WTC11 (cell line): ENCODE measurements around the gene FAM168B. TPM values are rescaled to one million over a fixed set of nuclear protein-coding genes. Genes with fewer than 3 reads are reported as not detected.

Experiments used
- ATAC-seq: fragments of 200-7000 bp; cut with Tn5 transposase; 2 replicates; pipeline ENCODE4 v1.10.0; 2021; ENCODE audit warnings: mild to moderate bottlenecking, moderate library complexity
- CTCF ChIA-PET: fragments of 300-600 bp; sonication (Branson Sonifier 250); formaldehyde crosslinking; loops from one replicate; lab custom pipeline; 2021; ENCODE audit warnings: antibody characterized with exemption; lab: Charles Lee
- POLR2A ChIA-PET: fragments of 350-600 bp; sonication (Branson Sonifier 250); formaldehyde crosslinking; loops from one replicate; lab custom pipeline; 2021; ENCODE audit warnings: antibody characterized with exemption; lab: Charles Lee
- DNase-seq: peaks from one replicate; pipeline ENCODE4 v3.0.0; 2021; ENCODE audit warnings: low spot score
- H3K27ac Mint-ChIP-seq: 2 replicates; pipeline ENCODE4 v1.8.0; 2021; ENCODE audit warnings: mixed read lengths
- H3K27me3 Mint-ChIP-seq: 2 replicates; pipeline ENCODE4 v1.8.0; 2021; ENCODE audit warnings: low read depth, mild to moderate bottlenecking, moderate library complexity, mixed read lengths
- H3K36me3 Mint-ChIP-seq: 2 replicates; pipeline ENCODE4 v1.8.0; 2021; ENCODE audit warnings: mixed read lengths
- H3K4me1 Mint-ChIP-seq: 2 replicates; pipeline ENCODE4 v1.8.0; 2022; ENCODE audit warnings: mixed read lengths
- H3K4me3 Mint-ChIP-seq: 2 replicates; pipeline ENCODE4 v1.8.0; 2021; ENCODE audit warnings: mild to moderate bottlenecking, moderate library complexity, mixed read lengths
- H3K9me3 Mint-ChIP-seq: 2 replicates; pipeline ENCODE4 v1.8.0; 2021; ENCODE audit warnings: mixed read lengths
- FOXJ3 ChIP-seq: sonication (generic); formaldehyde crosslinking; IDR thresholded peaks from 2 replicates; pipeline ENCODE4 v1.9.0; 2021; ENCODE audit warnings: missing genetic modification reagents, mild to moderate bottlenecking, borderline replicate concordance
- FOXK1 ChIP-seq: sonication (generic); formaldehyde crosslinking; IDR thresholded peaks from 2 replicates; pipeline ENCODE4 v1.8.0; 2022; ENCODE audit warnings: mild to moderate bottlenecking, moderate library complexity, missing genetic modification reagents
- GABPB1 ChIP-seq: sonication (generic); formaldehyde crosslinking; IDR thresholded peaks from 2 replicates; pipeline ENCODE4 v1.8.1; 2023; ENCODE audit warnings: mild to moderate bottlenecking, missing genetic modification reagents
- NFATC4 ChIP-seq: fragments of 250-450 bp; sonication (Bioruptor Pico); IDR thresholded peaks from 2 replicates; pipeline ENCODE4 v1.9.0; 2021; ENCODE audit warnings: mild to moderate bottlenecking
- PRRX2 ChIP-seq: fragments of 250-450 bp; sonication (Bioruptor Pico); IDR thresholded peaks from 2 replicates; pipeline ENCODE4 v1.8.0; 2021; ENCODE audit warnings: mild to moderate bottlenecking
- RORB ChIP-seq: fragments of 250-450 bp; sonication (Bioruptor Pico); IDR thresholded peaks from 2 replicates; pipeline ENCODE4 v1.9.0; 2021; ENCODE audit warnings: mild to moderate bottlenecking
- SOX15 ChIP-seq: fragments of 250-450 bp; sonication (Bioruptor Pico); IDR thresholded peaks from 2 replicates; pipeline ENCODE4 v1.9.0; 2021; ENCODE audit warnings: mild to moderate bottlenecking
- ZNF121 ChIP-seq: sonication (generic); formaldehyde crosslinking; IDR thresholded peaks from 2 replicates; pipeline ENCODE4 v1.8.0; 2023; ENCODE audit warnings: missing genetic modification reagents
- ZNF263 ChIP-seq: sonication (generic); formaldehyde crosslinking; IDR thresholded peaks from 2 replicates; pipeline ENCODE4 v1.8.1; 2022; ENCODE audit warnings: low read depth, mild to moderate bottlenecking, moderate library complexity, missing genetic modification reagents
- ZNF416 ChIP-seq: fragments of 250-450 bp; sonication (Bioruptor Pico); IDR thresholded peaks from 2 replicates; pipeline ENCODE4 v1.9.0; 2021; ENCODE audit warnings: mild to moderate bottlenecking, inconsistent platforms
- total RNA-seq: library from RNA; stranded (reverse); gene quantifications from 3 replicates; pipeline ENCODE4 v1.2.3, GENCODE V29; 2021
- TF ChIP-seq, protein P1 (sequence below): sonication (generic); formaldehyde crosslinking; IDR thresholded peaks from 2 replicates; pipeline ENCODE4 v1.8.0; 2022; ENCODE audit warnings: mild to moderate bottlenecking, missing genetic modification reagents
- TF ChIP-seq, protein P2 (sequence below): sonication (generic); formaldehyde crosslinking; IDR thresholded peaks from 2 replicates; pipeline ENCODE4 v1.8.0; 2022; ENCODE audit warnings: mild to moderate bottlenecking, missing genetic modification reagents
- TF ChIP-seq, protein P3 (sequence below): sonication (generic); formaldehyde crosslinking; IDR thresholded peaks from 2 replicates; pipeline ENCODE4 v1.8.1; 2023; ENCODE audit warnings: mild to moderate bottlenecking, missing genetic modification reagents, moderate library complexity
- TF ChIP-seq, protein P4 (sequence below): sonication (generic); formaldehyde crosslinking; IDR thresholded peaks from 2 replicates; pipeline ENCODE4 v1.8.1; 2023; ENCODE audit warnings: mild to moderate bottlenecking, missing genetic modification reagents
- TF ChIP-seq, protein P5 (sequence below): sonication (generic); formaldehyde crosslinking; IDR thresholded peaks from 2 replicates; pipeline ENCODE4 v1.8.1; 2023; ENCODE audit warnings: mild to moderate bottlenecking, missing genetic modification reagents, moderate library complexity
- TF ChIP-seq, protein P6 (sequence below): fragments of 200-600 bp; IDR thresholded peaks from 2 replicates; pipeline ENCODE4 v1.8.0; 2022; ENCODE audit warnings: antibody characterized with exemption
- TF ChIP-seq, protein P7 (sequence below): sonication (generic); formaldehyde crosslinking; IDR thresholded peaks from 2 replicates; pipeline ENCODE4 v1.8.0; 2023; ENCODE audit warnings: missing genetic modification reagents
- TF ChIP-seq, protein P8 (sequence below): sonication (generic); formaldehyde crosslinking; IDR thresholded peaks from 2 replicates; pipeline ENCODE4 v1.8.0; 2022; ENCODE audit warnings: mild to moderate bottlenecking, missing genetic modification reagents

FAM168B gene
- total RNA-seq, 1 experiment from 2014 or later = 63.9 TPM

DNA sequence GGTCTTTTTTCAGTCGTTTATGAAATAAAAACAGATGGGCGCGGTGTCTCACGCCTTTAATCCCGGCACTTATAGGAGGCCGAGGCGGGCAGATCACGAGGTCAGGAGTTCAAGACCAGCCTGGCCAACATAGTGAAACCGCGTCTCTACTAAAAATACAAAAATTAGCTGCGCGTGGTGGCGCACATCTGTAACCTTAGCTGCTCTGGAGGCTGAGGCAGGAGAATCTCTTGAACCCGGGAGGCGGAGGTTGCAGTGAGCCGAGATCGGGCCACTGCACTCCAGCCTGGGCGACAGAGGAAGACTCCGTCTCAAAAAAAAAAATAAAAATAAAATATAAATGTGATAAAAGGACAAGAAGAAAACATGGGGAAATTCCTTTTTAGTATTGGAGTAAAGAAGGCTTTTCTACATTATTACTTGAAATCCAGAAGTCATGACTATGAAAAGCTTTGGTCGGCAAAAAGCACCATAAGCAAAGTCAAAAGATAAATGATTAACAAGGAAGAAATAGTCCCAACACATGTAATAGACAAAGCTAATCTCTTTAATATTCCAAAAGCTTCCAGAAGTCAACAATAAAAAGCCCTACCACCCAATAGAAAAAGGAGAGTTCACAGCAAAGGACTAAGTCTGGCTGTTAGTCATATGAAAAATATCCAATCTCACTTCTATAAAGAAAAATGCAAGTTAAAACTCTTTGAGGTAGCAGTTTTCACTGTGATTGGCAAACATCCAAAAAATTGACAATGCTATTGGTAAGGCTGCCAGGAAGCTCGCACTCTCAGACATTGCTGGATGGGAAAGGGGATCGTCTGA, 1.4 kb upstream of the FAM168B start:
- CTCF ChIA-PET = interaction anchor here (0.7 kb wide), 1 partner anchor 10 kb away, joined by 3 read pairs; no protein-coding TSS in a partner anchor
- no peak overlapping the region; the same call in 1 of the 2 replicates for H3K27ac Mint-ChIP-seq

More for the DNA sequence above, 1.4 kb upstream of the FAM168B start:
- Mint-ChIP-seq H3K27me3 (no peaks in the 10 kb centered on the region), H3K9me3 (no peaks in the 10 kb centered on the region), H3K4me3 (peak overlapping the region; percentile 91), H3K36me3 (peaks cover 11% of the 10 kb centered on the region; the same call in 1 of the 2 replicates), H3K4me1 (peaks cover 7% of the 10 kb centered on the region)
- TF ChIP-seq, protein P1, sequence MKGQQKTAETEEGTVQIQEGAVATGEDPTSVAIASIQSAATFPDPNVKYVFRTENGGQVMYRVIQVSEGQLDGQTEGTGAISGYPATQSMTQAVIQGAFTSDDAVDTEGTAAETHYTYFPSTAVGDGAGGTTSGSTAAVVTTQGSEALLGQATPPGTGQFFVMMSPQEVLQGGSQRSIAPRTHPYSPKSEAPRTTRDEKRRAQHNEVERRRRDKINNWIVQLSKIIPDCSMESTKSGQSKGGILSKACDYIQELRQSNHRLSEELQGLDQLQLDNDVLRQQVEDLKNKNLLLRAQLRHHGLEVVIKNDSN (CRISPR knock-in tag) = no peak
- TF ChIP-seq NFATC4 (CRISPR knock-in tag) (no peak), ZNF416 (CRISPR knock-in tag) (no peak), PRRX2 (no peak), ZNF121 (CRISPR knock-in tag) (no peak), FOXK1 (CRISPR knock-in tag) (no peak), SOX15 (no peak), FOXJ3 (CRISPR knock-in tag) (no peak), ZNF263 (CRISPR knock-in tag) (no peak), GABPB1 (CRISPR knock-in tag) (no peak), RORB (CRISPR knock-in tag) (no peak)
- TF ChIP-seq, protein P2, sequence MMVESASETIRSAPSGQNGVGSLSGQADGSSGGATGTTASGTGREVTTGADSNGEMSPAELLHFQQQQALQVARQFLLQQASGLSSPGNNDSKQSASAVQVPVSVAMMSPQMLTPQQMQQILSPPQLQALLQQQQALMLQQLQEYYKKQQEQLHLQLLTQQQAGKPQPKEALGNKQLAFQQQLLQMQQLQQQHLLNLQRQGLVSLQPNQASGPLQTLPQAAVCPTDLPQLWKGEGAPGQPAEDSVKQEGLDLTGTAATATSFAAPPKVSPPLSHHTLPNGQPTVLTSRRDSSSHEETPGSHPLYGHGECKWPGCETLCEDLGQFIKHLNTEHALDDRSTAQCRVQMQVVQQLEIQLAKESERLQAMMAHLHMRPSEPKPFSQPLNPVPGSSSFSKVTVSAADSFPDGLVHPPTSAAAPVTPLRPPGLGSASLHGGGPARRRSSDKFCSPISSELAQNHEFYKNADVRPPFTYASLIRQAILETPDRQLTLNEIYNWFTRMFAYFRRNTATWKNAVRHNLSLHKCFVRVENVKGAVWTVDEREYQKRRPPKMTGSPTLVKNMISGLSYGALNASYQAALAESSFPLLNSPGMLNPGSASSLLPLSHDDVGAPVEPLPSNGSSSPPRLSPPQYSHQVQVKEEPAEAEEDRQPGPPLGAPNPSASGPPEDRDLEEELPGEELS (CRISPR knock-in tag) = no peak
- TF ChIP-seq, protein P3, sequence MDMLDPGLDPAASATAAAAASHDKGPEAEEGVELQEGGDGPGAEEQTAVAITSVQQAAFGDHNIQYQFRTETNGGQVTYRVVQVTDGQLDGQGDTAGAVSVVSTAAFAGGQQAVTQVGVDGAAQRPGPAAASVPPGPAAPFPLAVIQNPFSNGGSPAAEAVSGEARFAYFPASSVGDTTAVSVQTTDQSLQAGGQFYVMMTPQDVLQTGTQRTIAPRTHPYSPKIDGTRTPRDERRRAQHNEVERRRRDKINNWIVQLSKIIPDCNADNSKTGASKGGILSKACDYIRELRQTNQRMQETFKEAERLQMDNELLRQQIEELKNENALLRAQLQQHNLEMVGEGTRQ (CRISPR knock-in tag) = no peak
- TF ChIP-seq, protein P4, sequence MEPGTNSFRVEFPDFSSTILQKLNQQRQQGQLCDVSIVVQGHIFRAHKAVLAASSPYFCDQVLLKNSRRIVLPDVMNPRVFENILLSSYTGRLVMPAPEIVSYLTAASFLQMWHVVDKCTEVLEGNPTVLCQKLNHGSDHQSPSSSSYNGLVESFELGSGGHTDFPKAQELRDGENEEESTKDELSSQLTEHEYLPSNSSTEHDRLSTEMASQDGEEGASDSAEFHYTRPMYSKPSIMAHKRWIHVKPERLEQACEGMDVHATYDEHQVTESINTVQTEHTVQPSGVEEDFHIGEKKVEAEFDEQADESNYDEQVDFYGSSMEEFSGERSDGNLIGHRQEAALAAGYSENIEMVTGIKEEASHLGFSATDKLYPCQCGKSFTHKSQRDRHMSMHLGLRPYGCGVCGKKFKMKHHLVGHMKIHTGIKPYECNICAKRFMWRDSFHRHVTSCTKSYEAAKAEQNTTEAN (CRISPR knock-in tag) = no peak
- TF ChIP-seq, protein P5, sequence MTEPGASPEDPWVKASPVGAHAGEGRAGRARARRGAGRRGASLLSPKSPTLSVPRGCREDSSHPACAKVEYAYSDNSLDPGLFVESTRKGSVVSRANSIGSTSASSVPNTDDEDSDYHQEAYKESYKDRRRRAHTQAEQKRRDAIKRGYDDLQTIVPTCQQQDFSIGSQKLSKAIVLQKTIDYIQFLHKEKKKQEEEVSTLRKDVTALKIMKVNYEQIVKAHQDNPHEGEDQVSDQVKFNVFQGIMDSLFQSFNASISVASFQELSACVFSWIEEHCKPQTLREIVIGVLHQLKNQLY (CRISPR knock-in tag) = no peak
- TF ChIP-seq, protein P6, sequence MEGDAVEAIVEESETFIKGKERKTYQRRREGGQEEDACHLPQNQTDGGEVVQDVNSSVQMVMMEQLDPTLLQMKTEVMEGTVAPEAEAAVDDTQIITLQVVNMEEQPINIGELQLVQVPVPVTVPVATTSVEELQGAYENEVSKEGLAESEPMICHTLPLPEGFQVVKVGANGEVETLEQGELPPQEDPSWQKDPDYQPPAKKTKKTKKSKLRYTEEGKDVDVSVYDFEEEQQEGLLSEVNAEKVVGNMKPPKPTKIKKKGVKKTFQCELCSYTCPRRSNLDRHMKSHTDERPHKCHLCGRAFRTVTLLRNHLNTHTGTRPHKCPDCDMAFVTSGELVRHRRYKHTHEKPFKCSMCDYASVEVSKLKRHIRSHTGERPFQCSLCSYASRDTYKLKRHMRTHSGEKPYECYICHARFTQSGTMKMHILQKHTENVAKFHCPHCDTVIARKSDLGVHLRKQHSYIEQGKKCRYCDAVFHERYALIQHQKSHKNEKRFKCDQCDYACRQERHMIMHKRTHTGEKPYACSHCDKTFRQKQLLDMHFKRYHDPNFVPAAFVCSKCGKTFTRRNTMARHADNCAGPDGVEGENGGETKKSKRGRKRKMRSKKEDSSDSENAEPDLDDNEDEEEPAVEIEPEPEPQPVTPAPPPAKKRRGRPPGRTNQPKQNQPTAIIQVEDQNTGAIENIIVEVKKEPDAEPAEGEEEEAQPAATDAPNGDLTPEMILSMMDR = no peak
- TF ChIP-seq, protein P7, sequence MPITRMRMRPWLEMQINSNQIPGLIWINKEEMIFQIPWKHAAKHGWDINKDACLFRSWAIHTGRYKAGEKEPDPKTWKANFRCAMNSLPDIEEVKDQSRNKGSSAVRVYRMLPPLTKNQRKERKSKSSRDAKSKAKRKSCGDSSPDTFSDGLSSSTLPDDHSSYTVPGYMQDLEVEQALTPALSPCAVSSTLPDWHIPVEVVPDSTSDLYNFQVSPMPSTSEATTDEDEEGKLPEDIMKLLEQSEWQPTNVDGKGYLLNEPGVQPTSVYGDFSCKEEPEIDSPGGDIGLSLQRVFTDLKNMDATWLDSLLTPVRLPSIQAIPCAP (CRISPR knock-in tag) = no peak
- TF ChIP-seq, protein P8, sequence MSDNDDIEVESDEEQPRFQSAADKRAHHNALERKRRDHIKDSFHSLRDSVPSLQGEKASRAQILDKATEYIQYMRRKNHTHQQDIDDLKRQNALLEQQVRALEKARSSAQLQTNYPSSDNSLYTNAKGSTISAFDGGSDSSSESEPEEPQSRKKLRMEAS (CRISPR knock-in tag) = no peak
- POLR2A ChIA-PET = no interaction called here
- DNase-seq (no peak), ATAC-seq (no peak)
